GM19372 (cell line): Measurements from ENCODE around the gene BTC.
"Not testable (repeated sequence)": the region's sequence is repeated elsewhere in the genome, so short reads cannot be mapped to it uniquely, and the experiment has no call there.

Source experiments
- ATAC-seq: cut with Tn5 transposase; IDR thresholded peaks from one replicate; pipeline ENCODE4 v1.9.1; 2021; ENCODE audit warnings: mild to moderate bottlenecking, low read depth, moderate library complexity; ENCODE audit not compliant: unreplicated experiment

BTC gene

GRCh38 chr4:74764119-74764518 is 30.2 kb downstream of the BTC start:
- no peak for ATAC-seq

- no peak for ATAC-seq
Observed at GRCh38 chr4:74758551-74759145, 35.7 kb downstream of the BTC start.

- ATAC-seq = no peak
Observed at GRCh38 chr4:74757136-74757535, 37.2 kb downstream of the BTC start.

- no peak for ATAC-seq
Observed at GRCh38 chr4:74755486-74755885, 38.8 kb downstream of the BTC start.

GRCh38 chr4:74754218-74754617 is 40.1 kb downstream of the BTC start:
- ATAC-seq = no peak

GRCh38 chr4:74752798-74753197 is 41.5 kb downstream of the BTC start:
- no peak for ATAC-seq

- ATAC-seq = no peak
Observed at GRCh38 chr4:74751856-74752255, 42.5 kb downstream of the BTC start.

- ATAC-seq = no peak
Observed at GRCh38 chr4:74751247-74751646, 43.1 kb downstream of the BTC start.

- no peak for ATAC-seq
Observed at GRCh38 chr4:74742185-74742584, 52.1 kb downstream of the BTC start.

- ATAC-seq = no peak
Observed at GRCh38 chr4:74738464-74739143, 55.7 kb downstream of the BTC start.

GRCh38 chr4:74734995-74735394 is 59.3 kb downstream of the BTC start:
- no peak for ATAC-seq

- no peak for ATAC-seq
Observed at GRCh38 chr4:74733756-74734155, 60.6 kb downstream of the BTC start.

- no peak for ATAC-seq
Observed at GRCh38 chr4:74724979-74725378, 69.3 kb downstream of the BTC start.

- ATAC-seq = no peak
Observed at GRCh38 chr4:74716436-74716765, 77.9 kb downstream of the BTC start.

GRCh38 chr4:74715706-74716435 is 78.5 kb downstream of the BTC start:
- no peak for ATAC-seq

- no peak for ATAC-seq
Observed at GRCh38 chr4:74714611-74715130, 79.7 kb downstream of the BTC start.

- not testable (repeated sequence) for ATAC-seq
Observed at GRCh38 chr4:74708135-74708534, 86.2 kb downstream of the BTC start.
